ENCODE data around the gene APCDD1L.
A peak's percentile ranks its signal among the peaks of the same experiment; 100 is the strongest.

The APCDD1L gene

GRCh38 chr20:58482416-58482815, 32.8 kb downstream of the APCDD1L start:
- no peak for DNase-seq (ENCODE audit: extremely low spot score)
- ChIA-PET CTCF (interaction anchor here (1.7 to 1.9 kb wide), 2 partner anchors 19 to 169 kb away, joined by 5 to 6 read pairs; partner anchors contain the start of gene STX16), POLR2A (no interaction called here)
- TF ChIP-seq, protein P1, sequence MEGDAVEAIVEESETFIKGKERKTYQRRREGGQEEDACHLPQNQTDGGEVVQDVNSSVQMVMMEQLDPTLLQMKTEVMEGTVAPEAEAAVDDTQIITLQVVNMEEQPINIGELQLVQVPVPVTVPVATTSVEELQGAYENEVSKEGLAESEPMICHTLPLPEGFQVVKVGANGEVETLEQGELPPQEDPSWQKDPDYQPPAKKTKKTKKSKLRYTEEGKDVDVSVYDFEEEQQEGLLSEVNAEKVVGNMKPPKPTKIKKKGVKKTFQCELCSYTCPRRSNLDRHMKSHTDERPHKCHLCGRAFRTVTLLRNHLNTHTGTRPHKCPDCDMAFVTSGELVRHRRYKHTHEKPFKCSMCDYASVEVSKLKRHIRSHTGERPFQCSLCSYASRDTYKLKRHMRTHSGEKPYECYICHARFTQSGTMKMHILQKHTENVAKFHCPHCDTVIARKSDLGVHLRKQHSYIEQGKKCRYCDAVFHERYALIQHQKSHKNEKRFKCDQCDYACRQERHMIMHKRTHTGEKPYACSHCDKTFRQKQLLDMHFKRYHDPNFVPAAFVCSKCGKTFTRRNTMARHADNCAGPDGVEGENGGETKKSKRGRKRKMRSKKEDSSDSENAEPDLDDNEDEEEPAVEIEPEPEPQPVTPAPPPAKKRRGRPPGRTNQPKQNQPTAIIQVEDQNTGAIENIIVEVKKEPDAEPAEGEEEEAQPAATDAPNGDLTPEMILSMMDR (IDR thresholded peaks at IDR 0.05; ENCODE audit: control extremely low read depth, extremely low read depth, low read depth, missing control alignments), result no peak

- peak; percentile 75 for DNase-seq (ENCODE audit: extremely low spot score)
- POLR2A ChIA-PET, result no interaction called here
- TF ChIP-seq, protein P1 (IDR thresholded peaks at IDR 0.05; ENCODE audit: control extremely low read depth, extremely low read depth, low read depth, missing control alignments), result peak; percentile 29
- CTCF ChIA-PET, result interaction anchor here (0.7 to 1.9 kb wide), 13 partner anchors 8 to 1015 kb away, joined by 3 to 6 read pairs (median 3); partner anchors contain the start of gene STX16
Observed at GRCh38 chr20:58481481-58482021, 33.6 kb downstream of the APCDD1L start.

DNA sequence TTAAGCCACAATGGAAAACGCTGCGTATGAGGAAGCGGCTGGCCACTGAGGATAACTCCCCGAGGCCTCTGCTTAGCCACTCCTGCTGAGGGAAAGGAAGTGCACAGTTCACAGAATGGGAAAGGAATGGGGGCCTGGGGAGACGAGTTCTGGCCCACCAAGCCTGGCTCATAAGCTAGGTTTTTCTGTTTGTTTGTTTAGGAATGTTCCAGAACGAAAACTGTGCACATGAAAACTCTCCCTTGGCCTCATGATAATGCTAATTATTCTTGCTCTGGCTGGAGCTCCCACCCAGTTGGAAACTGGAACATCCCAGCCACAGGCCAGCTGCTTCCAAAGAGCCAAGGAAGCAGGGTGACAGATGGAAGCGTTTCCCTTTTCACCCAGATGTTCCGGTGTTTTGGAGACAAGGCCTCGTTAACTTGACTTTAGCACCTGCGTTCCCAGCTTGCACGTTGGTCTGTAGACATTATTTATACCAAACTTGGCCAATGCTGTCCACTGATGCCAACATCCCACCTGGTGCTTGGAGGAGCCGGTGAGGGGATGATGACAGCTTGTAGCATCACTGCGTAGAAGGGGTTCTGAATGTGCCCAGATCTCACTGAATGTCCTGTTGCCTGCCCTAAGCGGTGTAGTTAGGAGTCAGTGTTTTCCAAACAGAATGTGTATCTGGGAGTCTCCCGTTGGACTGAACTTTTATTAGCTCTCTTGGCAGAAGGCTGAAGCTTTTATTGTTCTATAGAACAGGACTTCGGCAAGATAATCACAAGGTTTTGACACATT, 34.5 kb downstream of the APCDD1L start:
- no peak for DNase-seq (ENCODE audit: extremely low spot score)
- POLR2A ChIA-PET, result no interaction called here
- CTCF ChIA-PET, result interaction anchor here (0.7 to 1.9 kb wide), 14 partner anchors 7 to 1015 kb away, joined by 3 to 6 read pairs (median 3); partner anchors contain the start of gene STX16
- TF ChIP-seq, protein P1 (IDR thresholded peaks at IDR 0.05; ENCODE audit: control extremely low read depth, extremely low read depth, low read depth, missing control alignments), result no peak

DNA sequence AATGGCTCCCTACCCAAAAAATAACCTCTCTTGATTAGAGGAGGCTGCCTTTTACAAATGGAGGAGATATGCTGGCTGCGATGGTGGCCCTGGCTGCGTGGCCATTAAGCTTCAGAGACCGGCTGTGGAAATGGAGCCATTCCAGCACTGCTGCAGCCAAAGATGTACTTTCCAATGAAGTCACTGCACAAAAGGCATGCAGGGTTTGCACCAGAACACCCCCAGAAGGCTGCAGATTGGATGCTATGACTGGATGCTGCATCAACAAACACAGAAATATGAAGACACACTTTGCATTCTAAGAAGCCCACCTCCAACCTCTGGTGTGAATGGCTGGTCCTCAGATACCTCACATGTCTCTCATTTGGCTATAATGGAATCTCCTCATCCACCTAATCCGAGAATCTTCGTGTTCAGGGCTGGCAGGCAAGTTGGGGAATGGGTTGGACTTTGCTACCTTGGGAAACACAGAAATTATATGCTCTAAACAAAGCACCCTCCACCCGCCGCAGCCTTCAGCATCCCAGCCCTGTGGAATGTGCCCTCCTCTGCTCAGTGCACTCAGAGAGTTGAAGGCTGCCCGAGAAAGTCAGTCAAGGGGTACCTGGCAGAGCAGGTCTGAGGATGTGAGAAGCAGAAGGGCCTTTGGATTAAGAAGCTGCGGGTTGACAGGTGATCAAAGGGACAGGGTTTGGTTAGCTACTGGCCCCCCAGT, 35.3 kb downstream of the APCDD1L start:
- POLR2A ChIA-PET, result no interaction called here
- CTCF ChIA-PET, result interaction anchor here (1.1 to 1.4 kb wide), 3 partner anchors 8 to 742 kb away, joined by 3 to 5 read pairs (median 4); no protein-coding TSS in a partner anchor
- DNase-seq (ENCODE audit: extremely low spot score), result no peak
- TF ChIP-seq, protein P1 (IDR thresholded peaks at IDR 0.05; ENCODE audit: control extremely low read depth, extremely low read depth, low read depth, missing control alignments), result no peak

- TF ChIP-seq, protein P1 (IDR thresholded peaks at IDR 0.05; ENCODE audit: control extremely low read depth, extremely low read depth, low read depth, missing control alignments), result no peak
- ChIA-PET POLR2A (no interaction called here), CTCF (interaction anchor here (1.2 kb wide), 1 partner anchor 744 kb away, joined by 4 read pairs; no protein-coding TSS in a partner anchor)
- no peak for DNase-seq (ENCODE audit: extremely low spot score)
Observed at GRCh38 chr20:58478141-58478805, 36.9 kb downstream of the APCDD1L start.

GRCh38 chr20:58475466-58475865, 39.7 kb downstream of the APCDD1L start:
- DNase-seq (ENCODE audit: extremely low spot score), result no peak
- TF ChIP-seq, protein P1 (IDR thresholded peaks at IDR 0.05; ENCODE audit: control extremely low read depth, extremely low read depth, low read depth, missing control alignments), result no peak
- ChIA-PET CTCF (interaction anchor here (1.2 kb wide), 1 partner anchor 16 kb away, joined by 3 read pairs; no protein-coding TSS in a partner anchor), POLR2A (no interaction called here)

Data from GM10248 (cell line).